HTR-8/SVneo (cell line): ENCODE results near the gene RIPOR2.
"Not testable (repeated sequence)": the region's sequence is repeated elsewhere in the genome, so short reads cannot be mapped to it uniquely, and the experiment has no call there.

Experiments
- DNase-seq: peaks from one replicate; pipeline ENCODE4 v3.0.0; 2011; ENCODE audit warnings: low spot score, mixed read lengths; ENCODE audit not compliant: insufficient read length
- FAIRE-seq: peaks from 2 replicates; lab custom pipeline; 2011; peaks lifted over from hg19 to GRCh38; lab: Jason Lieb, UNC

RIPOR2 gene

GRCh38 chr6:24777227-24777626, 158.5 kb downstream of the RIPOR2 start:
- DNase-seq (no peak), FAIRE-seq (no peak)

- DNase-seq (no peak), FAIRE-seq (no peak)
These were observed 160.2 kb downstream of the RIPOR2 start for GRCh38 chr6:24775520-24776058.

GRCh38 chr6:24774696-24775519, 160.9 kb downstream of the RIPOR2 start, which contains the start of gene GMNN:
GMNN (plus strand) TSS chr6:24774937; CDS start chr6:24777247, 2,310 bp downstream.
- FAIRE-seq (peak; percentile 84), DNase-seq (peak; percentile 94)

- DNase-seq (no peak), FAIRE-seq (no peak)
These were observed 167.4 kb downstream of the RIPOR2 start for GRCh38 chr6:24768361-24768760.

- FAIRE-seq (no peak), DNase-seq (peak; percentile 45)
These were observed 168.9 kb downstream of the RIPOR2 start for GRCh38 chr6:24766680-24767462.

GRCh38 chr6:24765968-24766367, 169.8 kb downstream of the RIPOR2 start:
- not testable (repeated sequence) for FAIRE-seq, DNase-seq

GRCh38 chr6:24764833-24765828, 170.6 kb downstream of the RIPOR2 start:
- not testable (repeated sequence) for FAIRE-seq, DNase-seq

GRCh38 chr6:24763578-24763977, 172.2 kb downstream of the RIPOR2 start:
- no peak for FAIRE-seq
- DNase-seq, result no peak

GRCh38 chr6:24761851-24762250, 173.9 kb downstream of the RIPOR2 start:
- DNase-seq, result no peak
- FAIRE-seq, result no peak

GRCh38 chr6:24761193-24761835, 174.4 kb downstream of the RIPOR2 start:
- DNase-seq, result no peak
- FAIRE-seq, result no peak

- DNase-seq (no peak), FAIRE-seq (no peak)
These were observed 175.6 kb downstream of the RIPOR2 start for GRCh38 chr6:24760210-24760609.

- no peak for FAIRE-seq
- no peak for DNase-seq
These were observed 176.0 kb downstream of the RIPOR2 start for GRCh38 chr6:24759718-24760117.

GRCh38 chr6:24757611-24758010, 178.1 kb downstream of the RIPOR2 start:
- FAIRE-seq, result no peak
- DNase-seq, result no peak

- DNase-seq, result no peak
- no peak for FAIRE-seq
These were observed 180.5 kb downstream of the RIPOR2 start for GRCh38 chr6:24755279-24755678.

GRCh38 chr6:24754378-24754777, 181.4 kb downstream of the RIPOR2 start:
- not testable (repeated sequence) for DNase-seq, FAIRE-seq
